ENCODE results near the gene CLASP2.

DNA sequence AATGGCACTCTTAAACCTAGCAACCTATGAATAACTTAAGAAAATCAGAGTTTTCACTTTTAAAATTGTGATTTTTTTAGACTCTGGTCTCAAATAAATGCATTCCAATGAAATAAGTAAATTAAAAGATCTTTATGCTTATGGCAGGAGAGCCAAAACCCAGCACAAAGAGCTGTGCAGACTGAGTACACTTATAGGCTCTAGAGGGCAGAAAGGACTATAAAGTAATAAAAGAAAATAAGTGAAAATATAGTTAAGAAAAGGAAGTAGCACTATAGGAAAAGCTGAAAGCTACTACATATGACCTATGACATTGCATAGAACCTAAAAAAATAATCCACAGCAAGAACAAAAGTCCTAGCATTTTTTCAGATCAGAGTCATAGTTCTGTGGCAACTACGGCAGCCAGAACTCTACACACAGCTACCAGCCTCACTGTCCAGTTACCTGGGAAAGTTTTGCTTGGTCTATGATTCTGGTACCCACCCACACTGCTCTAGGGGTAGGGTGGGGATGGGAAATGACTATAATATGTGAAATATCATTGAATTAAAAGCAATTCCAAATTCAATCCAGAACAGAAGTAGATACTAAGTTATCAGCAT, 30.5 kb downstream of the CLASP2 start:
- TF ChIP-seq POLR2A (IDR thresholded peaks at IDR 0.05) (no peak), CTCF (IDR thresholded peaks at IDR 0.05) (no peak)

Measured in body of pancreas (tissue), 4 donors.